Mammary epithelial cell (primary cell): ENCODE results near the gene ASB8.

Experiments
- EZH2 ChIP-seq: IDR thresholded peaks from 2 replicates; pipeline ENCODE4 v1.6.1; 2012; ENCODE audit warnings: low read length, inconsistent platforms, borderline replicate concordance
- TF ChIP-seq, protein P1 (sequence below), 2 donors: IDR thresholded peaks in 1 of 2; conservative IDR thresholded peaks in 1 of 2; 2 replicates each; pipeline ENCODE4 v1.5.1; 2011 to 2012; ENCODE audit warnings: inconsistent platforms in 2 of 2, low read length in 2 of 2, mild to moderate bottlenecking in 2 of 2, control low read depth in 1 of 2, low read depth in 1 of 2; ENCODE audit not compliant: insufficient read depth in 1 of 2; ENCODE audit errors: extremely low read depth in 1 of 2

DNA sequence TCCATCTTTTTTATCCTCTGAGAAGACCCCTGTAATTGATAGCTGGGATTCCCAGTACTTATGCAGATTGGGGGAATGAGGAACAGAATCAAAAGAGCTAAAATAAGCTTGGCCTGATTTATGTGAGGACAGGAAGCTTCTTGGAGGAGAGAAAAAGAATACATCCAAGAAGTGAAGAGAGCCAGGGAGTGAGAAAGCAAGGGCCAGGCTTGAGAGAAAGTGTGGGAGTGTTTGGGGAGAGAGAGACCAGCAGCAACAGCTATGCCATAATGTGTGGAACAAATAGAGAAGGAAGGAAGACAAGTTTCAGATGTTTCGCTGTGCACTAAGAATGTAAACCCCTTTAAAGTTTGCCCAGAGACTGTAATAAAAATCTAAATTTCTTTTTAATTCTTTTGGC lies 22.2 kb upstream of the ASB8 start:
- TF ChIP-seq, protein P1, sequence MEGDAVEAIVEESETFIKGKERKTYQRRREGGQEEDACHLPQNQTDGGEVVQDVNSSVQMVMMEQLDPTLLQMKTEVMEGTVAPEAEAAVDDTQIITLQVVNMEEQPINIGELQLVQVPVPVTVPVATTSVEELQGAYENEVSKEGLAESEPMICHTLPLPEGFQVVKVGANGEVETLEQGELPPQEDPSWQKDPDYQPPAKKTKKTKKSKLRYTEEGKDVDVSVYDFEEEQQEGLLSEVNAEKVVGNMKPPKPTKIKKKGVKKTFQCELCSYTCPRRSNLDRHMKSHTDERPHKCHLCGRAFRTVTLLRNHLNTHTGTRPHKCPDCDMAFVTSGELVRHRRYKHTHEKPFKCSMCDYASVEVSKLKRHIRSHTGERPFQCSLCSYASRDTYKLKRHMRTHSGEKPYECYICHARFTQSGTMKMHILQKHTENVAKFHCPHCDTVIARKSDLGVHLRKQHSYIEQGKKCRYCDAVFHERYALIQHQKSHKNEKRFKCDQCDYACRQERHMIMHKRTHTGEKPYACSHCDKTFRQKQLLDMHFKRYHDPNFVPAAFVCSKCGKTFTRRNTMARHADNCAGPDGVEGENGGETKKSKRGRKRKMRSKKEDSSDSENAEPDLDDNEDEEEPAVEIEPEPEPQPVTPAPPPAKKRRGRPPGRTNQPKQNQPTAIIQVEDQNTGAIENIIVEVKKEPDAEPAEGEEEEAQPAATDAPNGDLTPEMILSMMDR (conservative IDR thresholded peaks at IDR 0.05 in 1 of 2, IDR thresholded peaks at IDR 0.05 in 1 of 2; ENCODE audit: extremely low read depth in 1 of 2, insufficient read depth in 1 of 2, low read depth in 1 of 2, low read length in 2 of 2) = no peak
- TF ChIP-seq EZH2 = no peak
